ENCODE data around the gene RELN.

DNA sequence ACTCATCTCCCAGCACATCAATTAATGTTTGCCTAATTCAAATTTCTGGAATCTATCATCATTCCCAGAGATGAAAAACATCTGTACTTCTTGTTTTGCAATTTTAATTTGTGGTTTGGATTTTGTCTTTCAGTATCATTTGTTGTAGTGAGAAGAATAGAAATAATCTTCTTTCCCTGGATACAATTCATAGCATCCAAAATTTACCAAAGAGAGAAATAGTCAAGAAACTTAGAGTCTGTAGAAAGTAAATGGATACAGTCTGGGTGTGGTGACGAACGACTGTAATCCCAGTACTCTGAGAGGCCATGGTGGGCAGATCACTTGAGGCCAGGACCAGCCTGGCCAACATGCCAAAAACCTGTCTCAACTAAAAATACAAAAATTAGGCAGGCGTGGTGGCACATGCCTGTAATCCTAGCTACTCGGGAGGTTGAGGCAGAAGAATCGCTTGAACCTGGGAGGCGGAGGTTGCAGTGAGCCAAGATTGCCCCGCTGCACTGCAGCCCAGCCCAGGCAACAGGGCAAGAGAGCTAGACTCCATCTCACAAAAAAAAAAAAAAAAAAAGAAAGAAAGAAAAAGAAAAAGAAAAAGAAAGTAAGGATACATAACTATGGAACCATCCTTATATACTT, 193.0 kb downstream of the RELN start:
- TF ChIP-seq POLR2AphosphoS5 (IDR thresholded peaks at IDR 0.05; ENCODE audit: low read depth, low read length), result no peak
- TF ChIP-seq CTCF (IDR thresholded peaks at IDR 0.05), result no peak

All from Panc1 (cell line).